Tibial nerve (tissue), 4 donors: ENCODE measurements around the gene ELMO1. TPM values are rescaled to one million over a fixed set of nuclear protein-coding genes. Genes with fewer than 3 reads are reported as not detected.

Source experiments
- DNase-seq, 2 donors: peaks; one replicate each; pipeline ENCODE4 v3.0.0-alpha.2; 2019; ENCODE audit warnings: low spot score in 2 of 2
- H3K27ac ChIP-seq, 4 donors: fragments of 200-600 bp; sonication (generic) in 3 of 4; one replicate each; pipeline ENCODE4 v1.5.1; 2017 to 2019; ENCODE audit warnings: mild to moderate bottlenecking in 1 of 4
- H3K27me3 ChIP-seq, 2 donors: fragments of 200-600 bp; sonication (generic) in 1 of 2; one replicate each; pipeline versions ENCODE4 v1.5.1 to v1.6.0; 2017 to 2019
- H3K36me3 ChIP-seq, 3 donors: fragments of 200-600 bp; sonication (generic); one replicate each; pipeline ENCODE4 v1.5.1; 2018 to 2019
- H3K4me1 ChIP-seq, 4 donors: fragments of 200-600 bp; sonication (generic) in 3 of 4; one replicate each; pipeline ENCODE4 v1.5.1; 2017 to 2019
- H3K4me3 ChIP-seq, 4 donors: fragments of 200-600 bp; sonication (generic) in 3 of 4; one replicate each; pipeline ENCODE4 v1.5.1; 2017 to 2019; ENCODE audit warnings: mild to moderate bottlenecking in 1 of 4, moderate library complexity in 1 of 4
- H3K9me3 ChIP-seq, 4 donors: fragments of 200-600 bp; sonication (generic) in 3 of 4; one replicate each; pipeline ENCODE4 v1.5.1; 2017 to 2019
- CTCF ChIP-seq, 5 experiments: fragments of 200-600 bp in 3 of 5; fragments of 450-650 bp in 2 of 5; sonication (generic) in 3 of 5; IDR thresholded peaks; one replicate each; pipeline ENCODE4 v1.5.1; 2016 to 2019; ENCODE audit warnings: antibody characterized with exemption in 5 of 5, mild to moderate bottlenecking in 3 of 5, moderate library complexity in 2 of 5
- EP300 ChIP-seq, 2 donors: sonication (generic); formaldehyde crosslinking; IDR thresholded peaks; one replicate each; pipeline ENCODE4 v1.6.1; 2017; ENCODE audit warnings: antibody characterized with exemption in 2 of 2, mild to moderate bottlenecking in 1 of 2
- POLR2A ChIP-seq, 2 donors: fragments of 450-650 bp; IDR thresholded peaks; one replicate each; pipeline ENCODE4 v1.6.1; 2017; ENCODE audit warnings: antibody characterized with exemption in 2 of 2, mild to moderate bottlenecking in 2 of 2, moderate library complexity in 2 of 2
- WGBS, 2 donors: methylation state at CpG; one replicate each; pipeline ENCODE4 v1.1.5; 2018; 5-methylcytosine and 5-hydroxymethylcytosine counted together
- total RNA-seq, 4 donors: library from RNA; depleted of rRNA; stranded (reverse); fragments of >200 nt; gene quantifications; one replicate each; pipeline ENCODE4 v1.1.0, GENCODE V29; 2016

ELMO1 gene
- total RNA-seq, 4 donors from 2014 or later = 196 to 328 (median 268) TPM

GRCh38 chr7:37277513-37277912, 171.2 kb downstream of the ELMO1 start:
- Histone ChIP-seq H3K4me1 (peaks cover 0 to 71% (median 11%) of the 10 kb centered on the region in 4 donors), H3K27ac (peak overlapping the region in 2 of 4 donors; percentile 44 to 55), H3K9me3 (no peaks in the 10 kb centered on the region), H3K36me3 (no peaks in the 10 kb centered on the region), H3K4me3 (no peak overlapping the region), H3K27me3 (no peaks in the 10 kb centered on the region)
- no peak for TF ChIP-seq POLR2A (IDR thresholded peaks at IDR 0.05)
- no peak for TF ChIP-seq CTCF (IDR thresholded peaks at IDR 0.05)
- TF ChIP-seq EP300 (IDR thresholded peaks at IDR 0.05) = no peak
- WGBS, 2 donors = 82 to 88% methylated on average over 3 of the region's 3 CpGs
- no peak for DNase-seq

- Histone ChIP-seq H3K36me3 (peaks cover 0 to 7% (median 0%) of the 10 kb centered on the region in 3 donors), H3K4me1 (peaks cover 0 to 55% (median 8%) of the 10 kb centered on the region in 4 donors), H3K4me3 (no peak overlapping the region), H3K27ac (peak overlapping the region in 2 of 4 donors; percentile 34 to 38), H3K27me3 (no peaks in the 10 kb centered on the region), H3K9me3 (no peaks in the 10 kb centered on the region)
- 60 to 67% methylated on average over 5 of the region's 5 CpGs for WGBS, 2 donors
- TF ChIP-seq CTCF (IDR thresholded peaks at IDR 0.05) = no peak
- TF ChIP-seq POLR2A (IDR thresholded peaks at IDR 0.05) = no peak
- TF ChIP-seq EP300 (IDR thresholded peaks at IDR 0.05) = no peak
- no peak for DNase-seq
These were observed 173.5 kb downstream of the ELMO1 start for GRCh38 chr7:37275078-37275710.

- H3K36me3 ChIP-seq = peaks cover 0 to 7% (median 0%) of the 10 kb centered on the region in 3 donors
- H3K4me3 ChIP-seq = no peak overlapping the region
- H3K27me3 ChIP-seq = no peaks in the 10 kb centered on the region
- no peak for DNase-seq
- no peak for TF ChIP-seq EP300 (IDR thresholded peaks at IDR 0.05)
- TF ChIP-seq POLR2A (IDR thresholded peaks at IDR 0.05) = no peak
- TF ChIP-seq CTCF (IDR thresholded peaks at IDR 0.05) = no peak
- H3K4me1 ChIP-seq = peaks cover 0 to 58% (median 8%) of the 10 kb centered on the region in 4 donors
- H3K9me3 ChIP-seq = no peaks in the 10 kb centered on the region
- H3K27ac ChIP-seq = peak overlapping the region in 2 of 4 donors; percentile 34 to 38
- WGBS, 2 donors = 73 to 79% methylated on average over 2 of the region's 2 CpGs
These were observed 174.8 kb downstream of the ELMO1 start for GRCh38 chr7:37273891-37274290.

- Histone ChIP-seq H3K4me3 (no peak overlapping the region), H3K4me1 (peaks cover 0 to 33% (median 2%) of the 10 kb centered on the region in 4 donors), H3K36me3 (peaks cover 0 to 7% (median 0%) of the 10 kb centered on the region in 3 donors), H3K27me3 (no peaks in the 10 kb centered on the region), H3K27ac (peak overlapping the region in 2 of 4 donors; percentile 58 to 73), H3K9me3 (no peaks in the 10 kb centered on the region)
- TF ChIP-seq CTCF (IDR thresholded peaks at IDR 0.05) (no peak), POLR2A (IDR thresholded peaks at IDR 0.05) (no peak), EP300 (IDR thresholded peaks at IDR 0.05) (no peak)
- 48 to 55% methylated on average over 6 of the region's 6 CpGs for WGBS, 2 donors
- no peak for DNase-seq
These were observed 178.8 kb downstream of the ELMO1 start for GRCh38 chr7:37269711-37270508.

GRCh38 chr7:37267251-37267650, 181.4 kb downstream of the ELMO1 start:
- 95 to 97% methylated on average over 8 of the region's 8 CpGs for whole genome bisulfite sequencing, 2 donors
- Histone ChIP-seq H3K4me1 (peaks cover 0 to 14% (median 0%) of the 10 kb centered on the region in 4 donors), H3K9me3 (no peaks in the 10 kb centered on the region), H3K27me3 (no peaks in the 10 kb centered on the region), H3K4me3 (no peak overlapping the region), H3K36me3 (peaks cover 0 to 7% (median 0%) of the 10 kb centered on the region in 3 donors), H3K27ac (no peak overlapping the region)
- TF ChIP-seq EP300 (IDR thresholded peaks at IDR 0.05) (no peak), POLR2A (IDR thresholded peaks at IDR 0.05) (no peak), CTCF (IDR thresholded peaks at IDR 0.05) (no peak)
- no peak for DNase-seq
